RPMI8226 (cell line): ENCODE data around the gene ATP5IF1.

ENCODE experiments used
- DNase-seq: peaks from one replicate; pipeline ENCODE4 v3.0.0-alpha.2; 2015

The ATP5IF1 gene

GRCh38 chr1:28267633-28268032, 31.7 kb downstream of the ATP5IF1 start:
- no peak for DNase-seq

- DNase-seq = no peak
Observed at GRCh38 chr1:28269529-28269928, 33.6 kb downstream of the ATP5IF1 start.

DNA sequence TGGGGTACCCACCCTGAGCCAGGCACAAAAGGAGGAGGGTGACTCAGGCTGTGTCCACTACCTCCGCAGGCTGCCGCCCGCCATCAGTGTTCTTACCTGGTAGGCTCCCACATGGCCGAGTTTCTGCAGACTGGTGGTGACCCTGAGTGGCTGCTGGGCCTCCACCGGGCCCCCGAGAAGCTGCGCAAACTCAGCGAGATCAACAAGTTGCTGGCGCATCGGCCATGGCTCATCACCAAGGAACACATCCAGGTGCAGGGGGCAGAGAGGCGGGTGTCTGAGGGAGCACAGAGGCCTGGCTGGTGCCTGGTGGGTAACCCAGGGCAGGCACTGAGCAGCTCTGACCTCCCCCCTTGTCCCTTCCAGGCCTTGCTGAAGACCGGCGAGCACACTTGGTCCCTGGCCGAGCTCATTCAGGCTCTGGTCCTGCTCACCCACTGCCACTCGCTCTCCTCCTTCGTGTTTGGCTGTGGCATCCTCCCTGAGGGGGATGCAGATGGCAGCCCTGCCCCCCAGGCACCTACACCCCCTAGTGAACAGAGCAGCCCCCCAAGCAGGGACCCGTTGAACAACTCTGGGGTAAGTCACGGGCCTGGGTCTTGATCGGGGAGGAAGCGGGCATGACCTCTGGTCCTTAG, 36.4 kb downstream of the ATP5IF1 start:
- DNase-seq = no peak

DNA sequence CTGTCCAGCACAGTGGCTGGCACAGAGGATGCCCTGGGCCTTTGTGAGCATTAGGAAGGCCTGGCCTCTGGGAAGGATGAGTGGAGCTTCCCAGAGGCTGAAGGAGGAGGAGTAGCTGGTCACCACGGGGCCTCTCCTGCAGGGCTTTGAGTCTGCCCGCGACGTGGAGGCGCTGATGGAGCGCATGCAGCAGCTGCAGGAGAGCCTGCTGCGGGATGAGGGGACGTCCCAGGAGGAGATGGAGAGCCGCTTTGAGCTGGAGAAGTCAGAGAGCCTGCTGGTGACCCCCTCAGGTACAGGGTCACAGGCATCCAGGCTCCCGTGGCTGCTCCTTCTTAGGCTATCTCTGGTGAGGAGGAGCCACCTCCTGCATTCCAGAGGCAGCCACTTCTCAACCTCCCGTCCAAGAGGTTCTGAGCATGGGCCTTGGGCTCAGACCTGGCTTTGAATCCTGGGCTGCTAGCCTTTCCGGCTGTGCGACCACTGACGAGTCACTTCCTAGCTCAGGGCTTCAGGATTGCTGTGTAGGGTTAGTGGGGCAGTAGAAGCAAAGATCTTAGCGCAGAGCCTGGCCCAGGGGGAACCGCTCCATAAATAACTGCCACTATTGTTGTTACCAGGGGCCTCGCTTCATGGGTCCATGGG, 37.4 kb downstream of the ATP5IF1 start:
- DNase-seq = no peak

GRCh38 chr1:28278763-28279162, 42.8 kb downstream of the ATP5IF1 start:
- no peak for DNase-seq

GRCh38 chr1:28279721-28280120, 43.8 kb downstream of the ATP5IF1 start:
- DNase-seq = no peak

DNA sequence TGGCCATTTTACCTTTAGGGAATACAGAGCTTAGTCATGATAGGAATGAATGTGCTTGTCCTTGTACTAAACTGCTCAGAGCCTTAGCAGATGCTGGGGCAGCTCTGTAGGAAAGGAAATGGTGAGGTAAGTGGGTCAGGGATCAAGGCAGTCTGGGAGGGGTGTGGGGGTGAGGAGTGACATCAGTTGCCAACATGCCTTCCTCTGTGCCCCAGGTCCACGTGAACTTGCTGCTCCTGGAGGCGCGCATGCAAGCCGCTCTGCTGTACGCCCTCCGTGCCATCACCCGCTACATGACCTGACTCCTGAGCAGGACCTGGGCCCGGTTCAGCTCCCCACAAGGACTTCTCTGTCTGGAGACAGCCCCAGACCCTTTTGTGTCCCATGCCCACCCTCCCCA, 44.6 kb downstream of the ATP5IF1 start:
- DNase-seq = no peak

- DNase-seq = no peak
Observed at GRCh38 chr1:28280977-28281381, 45.1 kb downstream of the ATP5IF1 start.

DNA sequence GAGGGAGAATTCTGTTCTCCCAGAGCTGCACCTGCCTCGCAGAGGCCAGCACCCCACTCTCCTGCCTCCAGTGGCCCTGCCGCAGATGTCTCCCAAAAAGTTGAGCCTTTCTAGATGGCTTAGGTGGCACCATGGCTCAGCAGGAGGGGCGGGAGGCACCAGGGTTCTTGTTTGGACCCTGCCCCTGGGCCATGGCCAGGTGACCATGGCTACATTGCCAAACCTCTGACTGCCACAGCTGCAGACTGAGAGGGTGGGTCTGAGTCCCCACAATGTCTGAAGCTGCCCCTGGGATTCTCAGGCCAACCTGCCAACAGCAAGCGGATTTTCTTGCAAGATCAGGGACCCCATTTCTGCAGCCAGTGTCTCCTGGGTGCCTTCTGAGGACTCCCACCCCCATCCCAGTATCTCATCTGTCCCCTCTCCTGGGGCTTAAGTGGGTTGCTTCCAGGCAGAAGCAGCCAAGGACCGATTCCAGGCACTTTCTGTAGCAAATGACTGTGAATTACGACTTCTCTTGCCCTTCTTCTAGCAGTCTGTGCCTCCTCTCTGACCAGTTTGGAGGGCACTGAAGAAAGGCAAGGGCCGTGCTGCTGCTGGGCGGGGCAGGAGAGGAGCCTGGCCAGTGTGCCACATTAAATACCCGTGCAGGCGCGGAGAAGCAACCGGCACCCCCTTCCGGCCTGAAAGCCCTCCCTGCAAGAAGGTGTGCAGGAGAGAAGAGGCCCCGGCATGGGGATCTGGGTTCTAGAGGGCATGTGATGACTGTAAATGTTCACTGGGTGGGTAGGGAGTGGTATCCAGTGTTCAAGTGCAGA, 45.9 kb downstream of the ATP5IF1 start:
- DNase-seq = no peak

DNA sequence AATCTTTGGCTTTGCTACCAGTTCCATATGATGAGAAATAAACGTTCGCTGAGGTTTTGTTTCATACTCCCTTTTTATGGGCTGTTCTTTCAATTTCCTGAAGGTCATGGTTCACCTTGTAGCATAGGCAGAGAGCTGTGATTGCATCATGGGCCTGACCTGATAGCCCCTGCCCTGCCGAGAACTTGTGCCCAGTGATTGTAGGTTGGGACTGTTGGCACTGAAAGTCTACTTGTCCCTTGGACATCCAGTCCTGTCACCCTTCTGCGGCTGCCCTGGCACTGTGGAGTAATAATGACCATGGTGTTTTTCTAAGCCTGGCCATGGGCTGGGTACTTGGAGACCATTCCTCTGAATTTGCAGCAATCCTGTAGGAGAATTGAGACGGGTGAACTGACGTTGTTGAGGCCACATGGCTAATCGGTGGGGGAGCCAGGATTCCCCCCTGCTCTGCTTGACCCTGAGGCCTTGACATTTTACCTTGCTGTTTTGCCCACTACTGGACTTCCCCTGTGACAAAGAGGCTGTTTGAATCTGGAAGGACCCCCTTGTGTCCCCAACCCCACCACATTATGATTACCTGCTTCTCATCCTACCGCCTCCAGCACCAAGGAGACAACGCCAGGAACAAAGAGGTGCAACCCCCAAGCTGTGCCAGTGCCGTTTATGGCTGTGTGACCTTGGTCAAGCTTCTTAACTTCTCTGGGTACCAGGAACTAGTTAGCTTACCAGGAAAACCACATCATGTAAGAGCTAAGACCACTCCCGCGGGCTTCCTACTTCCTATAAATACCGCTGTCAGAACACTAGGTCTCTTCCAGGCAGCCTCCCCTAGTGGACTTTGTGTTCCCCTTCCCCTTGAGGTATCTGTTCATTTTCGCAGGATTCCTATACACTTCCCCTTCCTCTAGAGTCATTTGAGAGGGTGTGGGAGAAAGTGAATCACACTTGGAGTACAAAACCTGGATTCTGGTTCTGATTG, 46.8 kb downstream of the ATP5IF1 start:
- no peak for DNase-seq

DNA sequence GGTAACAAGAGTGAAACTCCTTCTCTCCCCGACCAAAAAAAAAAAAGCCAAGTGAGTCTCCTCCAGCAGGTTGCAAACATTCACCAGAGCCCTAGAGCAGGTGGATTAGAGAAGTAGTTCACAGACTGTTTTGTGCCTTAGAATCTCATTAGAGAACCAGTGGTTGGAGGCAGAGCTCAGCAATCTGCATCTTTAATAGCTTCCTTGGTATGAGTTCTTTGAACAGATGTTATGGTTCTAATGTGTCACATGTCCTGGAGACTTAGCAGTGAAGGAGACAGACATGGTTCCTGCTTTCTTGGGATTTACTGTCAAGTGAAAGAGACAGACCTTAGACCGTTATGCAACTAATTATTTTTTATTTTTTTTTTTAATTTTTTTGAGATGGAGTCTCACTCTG, 50.2 kb downstream of the ATP5IF1 start:
- peak; percentile 22 for DNase-seq
